Hepatocyte (in vitro differentiated cells): ENCODE data around the gene TNFRSF1A. TPM values are rescaled to one million over a fixed set of nuclear protein-coding genes. Genes with fewer than 3 reads are reported as not detected.

Experiments
- DNase-seq: peaks from one replicate; pipeline ENCODE4 v3.0.0-alpha.2; 2016; ENCODE audit warnings: low spot score
- H2AFZ ChIP-seq: fragments of 200-600 bp; sonication (generic); 2 replicates; pipeline ENCODE4 v1.6.0; 2016; ENCODE audit warnings: antibody characterized with exemption, mild to moderate bottlenecking
- H3K27ac ChIP-seq: fragments of 200-600 bp; sonication (generic); 2 replicates; pipeline ENCODE4 v1.5.1; 2016; ENCODE audit warnings: mild to moderate bottlenecking
- H3K27me3 ChIP-seq: fragments of 200-600 bp; sonication (generic); 2 replicates; pipeline ENCODE4 v1.6.1; 2016
- H3K36me3 ChIP-seq: fragments of 200-600 bp; sonication (generic); replicated peaks from 2 replicates; pipeline ENCODE4 v1.5.1; 2016; ENCODE audit warnings: low read depth; ENCODE audit not compliant: insufficient read depth
- H3K4me1 ChIP-seq: fragments of 200-600 bp; sonication (generic); 2 replicates; pipeline ENCODE4 v1.5.1; 2016; ENCODE audit warnings: mild to moderate bottlenecking, moderate library complexity; ENCODE audit not compliant: insufficient read depth
- H3K4me2 ChIP-seq: fragments of 200-600 bp; sonication (generic); 2 replicates; pipeline ENCODE4 v1.6.0; 2016
- H3K4me3 ChIP-seq: fragments of 200-600 bp; sonication (generic); 2 replicates; pipeline ENCODE4 v1.5.1; 2016; ENCODE audit warnings: mild to moderate bottlenecking
- H3K79me2 ChIP-seq: fragments of 200-600 bp; sonication (generic); 2 replicates; pipeline ENCODE4 v1.6.0; 2017; ENCODE audit warnings: mild to moderate bottlenecking
- H3K9me2 ChIP-seq: fragments of 200-600 bp; sonication (generic); replicated peaks from 2 replicates; pipeline ENCODE4 v1.6.0; 2017; ENCODE audit warnings: mild to moderate bottlenecking; ENCODE audit not compliant: insufficient read depth
- H3K9me3 ChIP-seq: fragments of 200-600 bp; sonication (generic); 2 replicates; pipeline ENCODE4 v1.5.1; 2016; ENCODE audit warnings: low read depth, mild to moderate bottlenecking
- H4K20me1 ChIP-seq: fragments of 200-600 bp; sonication (generic); 2 replicates; pipeline ENCODE4 v1.6.0; 2016; ENCODE audit warnings: mild to moderate bottlenecking; ENCODE audit not compliant: insufficient read depth, poor library complexity, severe bottlenecking
- CTCF ChIP-seq: fragments of 200-600 bp; sonication (generic); IDR thresholded peaks from 2 replicates; pipeline ENCODE4 v1.5.1; 2016; ENCODE audit warnings: antibody characterized with exemption, mild to moderate bottlenecking; ENCODE audit not compliant: poor library complexity
- EZH2 ChIP-seq: fragments of 200-600 bp; sonication (generic); IDR thresholded peaks from 2 replicates; pipeline ENCODE4 v1.6.1; 2016; ENCODE audit warnings: antibody characterized with exemption, mild to moderate bottlenecking, borderline replicate concordance
- EZH2phosphoT487 ChIP-seq: fragments of 200-600 bp; sonication (generic); IDR thresholded peaks from one replicate; pipeline ENCODE4 v1.6.1; 2018; ENCODE audit warnings: antibody characterized with exemption, mild to moderate bottlenecking, low read depth, moderate library complexity; ENCODE audit not compliant: unreplicated experiment, severe bottlenecking
- WGBS: methylation state at CpG from one replicate; pipeline ENCODE4 v1.1.6; 2016; ENCODE audit warnings: low lambda C conversion rate; ENCODE audit errors: missing lambda C conversion rate; 5-methylcytosine and 5-hydroxymethylcytosine counted together
- polyA plus RNA-seq: library from polyadenylated mRNA; unstranded; fragments of >200 nt; fragmentation: Nextera tagmentation; extraction: Ambion mirVana; gene quantifications from 2 replicates; pipeline ENCODE4 v1.2.1, GENCODE V29; 2016
- small RNA-seq: library from RNA; depleted of rRNA; stranded (forward); fragments of <200 nt; gene quantifications from one replicate; pipeline ENCODE3, GENCODE V24; 2014
- total RNA-seq: library from RNA; depleted of rRNA; stranded (reverse); fragments of >200 nt; gene quantifications from 2 replicates; pipeline ENCODE4 v1.2.3, GENCODE V29; 2014

The TNFRSF1A gene
- total and polyA plus RNA-seq, 2 experiments from 2014 or later, result 147 to 168 TPM

GRCh38 chr12:6280053-6280469 lies 61.8 kb downstream of the TNFRSF1A start:
- WGBS, result 74% methylated on average over 2 of the region's 2 CpGs
- Histone ChIP-seq H3K27me3 (no peaks in the 10 kb centered on the region), H3K9me3 (no peaks in the 10 kb centered on the region), H4K20me1 (no peaks in the 10 kb centered on the region), H3K27ac (peak overlapping the region; percentile 50), H3K36me3 (no peaks in the 10 kb centered on the region), H3K9me2 (no peaks in the 10 kb centered on the region), H3K4me3 (no peak overlapping the region), H3K79me2 (no peaks in the 10 kb centered on the region), H2AFZ (no peak overlapping the region), H3K4me1 (peaks cover 20% of the 10 kb centered on the region), H3K4me2 (no peak overlapping the region)
- TF ChIP-seq EZH2phosphoT487 (no peak), EZH2 (no peak), CTCF (no peak)
- DNase-seq, result peak; percentile 73

GRCh38 chr12:6279631-6280030 lies 62.2 kb downstream of the TNFRSF1A start:
- H3K4me2 ChIP-seq, result no peak overlapping the region
- no peak overlapping the region for H3K4me3 ChIP-seq
- no peak for DNase-seq
- H2AFZ ChIP-seq, result no peak overlapping the region
- H3K27ac ChIP-seq, result peak overlapping the region; percentile 50
- no peaks in the 10 kb centered on the region for H3K27me3 ChIP-seq
- H3K79me2 ChIP-seq, result no peaks in the 10 kb centered on the region
- H3K36me3 ChIP-seq, result no peaks in the 10 kb centered on the region
- WGBS, result 93% methylated on average over 8 of the region's 8 CpGs
- no peaks in the 10 kb centered on the region for H3K9me2 ChIP-seq
- no peaks in the 10 kb centered on the region for H3K9me3 ChIP-seq
- no peak for TF ChIP-seq EZH2
- no peak for TF ChIP-seq CTCF
- no peak for TF ChIP-seq EZH2phosphoT487
- peaks cover 20% of the 10 kb centered on the region for H3K4me1 ChIP-seq
- H4K20me1 ChIP-seq, result no peaks in the 10 kb centered on the region

- H3K9me2 ChIP-seq, result no peaks in the 10 kb centered on the region
- H3K36me3 ChIP-seq, result no peaks in the 10 kb centered on the region
- no peak overlapping the region for H3K4me3 ChIP-seq
- no peak overlapping the region for H2AFZ ChIP-seq
- no peak for DNase-seq
- no peaks in the 10 kb centered on the region for H4K20me1 ChIP-seq
- TF ChIP-seq EZH2, result no peak
- TF ChIP-seq CTCF, result no peak
- no peak for TF ChIP-seq EZH2phosphoT487
- H3K4me1 ChIP-seq, result peaks cover 20% of the 10 kb centered on the region
- no peaks in the 10 kb centered on the region for H3K27me3 ChIP-seq
- peak overlapping the region; percentile 87 for H3K4me2 ChIP-seq
- no peaks in the 10 kb centered on the region for H3K79me2 ChIP-seq
- 93% methylated on average over 12 of the region's 12 CpGs for WGBS
- no peaks in the 10 kb centered on the region for H3K9me3 ChIP-seq
- H3K27ac ChIP-seq, result peak overlapping the region; percentile 50
Measured at GRCh38 chr12:6279256-6279628, 62.6 kb downstream of the TNFRSF1A start.

Small RNAs within 50 kb of the gene (small RNA-seq; reads per million reads assigned to genes)
- gene RN7SL391P, result not detected

Other genes with a start within 250 kb of the TNFRSF1A start
- 0.04 and 0.20 TPM in 2 replicates for gene VWF, start 217.4 kb downstream of the TNFRSF1A start, total RNA-seq
- 0.77 TPM in 1 of 2 replicates, not detected in the other for gene VWF, start 217.4 kb downstream of the TNFRSF1A start, polyA plus RNA-seq
- gene CD9, start 141.7 kb downstream of the TNFRSF1A start, total RNA-seq, result 117 and 139 TPM in 2 replicates
- gene CD9, start 141.7 kb downstream of the TNFRSF1A start, polyA plus RNA-seq, result 166 and 188 TPM in 2 replicates
- gene PLEKHG6, start 31.4 kb downstream of the TNFRSF1A start, total RNA-seq, result 36.3 and 85.7 TPM in 2 replicates
- 43.6 and 52.2 TPM in 2 replicates for gene PLEKHG6, start 31.4 kb downstream of the TNFRSF1A start, polyA plus RNA-seq
- 21.7 and 28.6 TPM in 2 replicates for gene SCNN1A, start 33.5 kb upstream of the TNFRSF1A start, total RNA-seq
- 28.4 and 30.0 TPM in 2 replicates for gene SCNN1A, start 33.5 kb upstream of the TNFRSF1A start, polyA plus RNA-seq
- gene LTBR, start 42.1 kb upstream of the TNFRSF1A start, total RNA-seq, result 35.4 and 42.4 TPM in 2 replicates
- 75.2 and 79.8 TPM in 2 replicates for gene LTBR, start 42.1 kb upstream of the TNFRSF1A start, polyA plus RNA-seq
- not detected in 2 replicates for gene CD27, start 102.9 kb upstream of the TNFRSF1A start, total RNA-seq
- 0.15 and 0.44 TPM in 2 replicates for gene CD27, start 102.9 kb upstream of the TNFRSF1A start, polyA plus RNA-seq
- gene TAPBPL, start 110.0 kb upstream of the TNFRSF1A start, total RNA-seq, result 8.2 and 11.7 TPM in 2 replicates
- 9.7 and 10.8 TPM in 2 replicates for gene TAPBPL, start 110.0 kb upstream of the TNFRSF1A start, polyA plus RNA-seq
- 0.88 and 5.0 TPM in 2 replicates for gene VAMP1, start 128.6 kb upstream of the TNFRSF1A start, total RNA-seq
- gene VAMP1, start 128.6 kb upstream of the TNFRSF1A start, polyA plus RNA-seq, result 5.9 and 8.0 TPM in 2 replicates
- 57.4 and 81.6 TPM in 2 replicates for gene MRPL51, start 151.2 kb upstream of the TNFRSF1A start, total RNA-seq
- gene MRPL51, start 151.2 kb upstream of the TNFRSF1A start, polyA plus RNA-seq, result 231 and 267 TPM in 2 replicates
- 26.7 and 31.4 TPM in 2 replicates for gene NCAPD2, start 152.0 kb upstream of the TNFRSF1A start, total RNA-seq
- 13.7 and 17.4 TPM in 2 replicates for gene NCAPD2, start 152.0 kb upstream of the TNFRSF1A start, polyA plus RNA-seq
- gene GAPDH, start 192.4 kb upstream of the TNFRSF1A start, total RNA-seq, result 1,719 and 1,827 TPM in 2 replicates
- gene GAPDH, start 192.4 kb upstream of the TNFRSF1A start, polyA plus RNA-seq, result 2,607 and 2,708 TPM in 2 replicates
- 5.4 and 7.5 TPM in 2 replicates for gene IFFO1, start 214.0 kb upstream of the TNFRSF1A start, total RNA-seq
- 11.2 and 15.2 TPM in 2 replicates for gene IFFO1, start 214.0 kb upstream of the TNFRSF1A start, polyA plus RNA-seq
- 36.1 and 40.3 TPM in 2 replicates for gene NOP2, start 226.2 kb upstream of the TNFRSF1A start, total RNA-seq
- gene NOP2, start 226.2 kb upstream of the TNFRSF1A start, polyA plus RNA-seq, result 37.8 and 38.1 TPM in 2 replicates